K562 (cell line): ENCODE measurements around the gene CCDC71L. TPM values are rescaled to one million over a fixed set of nuclear protein-coding genes. Genes with fewer than 3 reads are reported as not detected.

Source experiments
- ARID2 ChIP-seq: fragments of 450-650 bp; IDR thresholded peaks from 2 replicates; pipeline ENCODE4 v1.6.1; 2017; ENCODE audit warnings: antibody characterized with exemption, mild to moderate bottlenecking
- CBX1 ChIP-seq: sonication (generic); IDR thresholded peaks from 2 replicates; pipeline ENCODE4 v1.6.1; 2016; ENCODE audit warnings: antibody characterized with exemption, low read depth, mild to moderate bottlenecking
- CREB5 ChIP-seq: fragments of 250-450 bp; sonication (Bioruptor Pico); IDR thresholded peaks from 2 replicates; pipeline ENCODE4 v1.5.0; 2020; ENCODE audit warnings: mild to moderate bottlenecking
- DDX20 ChIP-seq: fragments of 450-650 bp; IDR thresholded peaks from 2 replicates; pipeline ENCODE4 v1.6.1; 2016; ENCODE audit warnings: missing genetic modification characterization, low read depth, mild to moderate bottlenecking, missing compliant biosample characterization, moderate library complexity
- EP300 ChIP-seq: IDR thresholded peaks from 2 replicates; pipeline ENCODE4 v1.6.1; 2012; ENCODE audit warnings: low read length, improper control_type of control experiment
- ETS2 ChIP-seq: IDR thresholded peaks from 2 replicates; pipeline ENCODE4 v1.6.1; 2016; ENCODE audit warnings: borderline replicate concordance, missing genetic modification characterization, mild to moderate bottlenecking, moderate library complexity, missing compliant biosample characterization; ENCODE audit not compliant: poor library complexity, severe bottlenecking
- GTF2B ChIP-seq: IDR thresholded peaks from 2 replicates; pipeline ENCODE4 v1.6.1; 2011; ENCODE audit not compliant: insufficient read length; ENCODE audit errors: extremely low read depth
- JUN ChIP-seq, 2 experiments: sonication (generic) in 1 of 2; formaldehyde crosslinking in 1 of 2; IDR thresholded peaks; 2 replicates each; pipeline versions ENCODE4 v1.6.1 to v1.8.0; 2012 to 2022; ENCODE audit warnings: borderline replicate concordance in 2 of 2, mild to moderate bottlenecking in 2 of 2, improper control_type of control experiment in 1 of 2, low read depth in 1 of 2, low read length in 1 of 2, missing genetic modification reagents in 1 of 2
- MED1 ChIP-seq: sonication (generic); formaldehyde crosslinking; IDR thresholded peaks from 2 replicates; pipeline ENCODE4 v1.8.1; 2023; ENCODE audit warnings: missing genetic modification reagents, borderline replicate concordance
- PATZ1 ChIP-seq: fragments of 250-450 bp; sonication (Bioruptor Pico); IDR thresholded peaks from 2 replicates; pipeline ENCODE4 v1.5.0; 2020; ENCODE audit warnings: mild to moderate bottlenecking, borderline replicate concordance
- PRMT5 ChIP-seq: sonication (generic); formaldehyde crosslinking; IDR thresholded peaks from 2 replicates; pipeline ENCODE4 v1.5.0; 2020; ENCODE audit warnings: missing genetic modification reagents
- PTTG1 ChIP-seq: fragments of 450-650 bp; IDR thresholded peaks from 2 replicates; pipeline ENCODE4 v1.6.1; 2016; ENCODE audit warnings: low read depth, mild to moderate bottlenecking, missing genetic modification characterization, missing compliant biosample characterization
- RUNX1 ChIP-seq: sonication (generic); IDR thresholded peaks from 2 replicates; pipeline ENCODE4 v1.6.1; 2016; ENCODE audit warnings: antibody characterized with exemption, low read depth
- STAT5A ChIP-seq: IDR thresholded peaks from 2 replicates; pipeline ENCODE4 v1.6.1; 2012; ENCODE audit warnings: low read length, inconsistent platforms, borderline replicate concordance
- TEAD2 ChIP-seq: fragments of 450-650 bp; IDR thresholded peaks from 2 replicates; pipeline ENCODE4 v1.6.1; 2016; ENCODE audit warnings: missing genetic modification characterization, control low read depth, missing compliant biosample characterization
- TRIM24 ChIP-seq, 2 experiments: fragments of 450-650 bp; IDR thresholded peaks; 2 replicates each; pipeline ENCODE4 v1.6.1; 2016
- XRCC3 ChIP-seq: fragments of 450-650 bp; IDR thresholded peaks from 2 replicates; pipeline ENCODE4 v1.6.1; 2017; ENCODE audit warnings: mild to moderate bottlenecking, moderate library complexity
- ZNF133 ChIP-seq: fragments of 250-450 bp; sonication (Bioruptor Pico); IDR thresholded peaks from 2 replicates; pipeline ENCODE4 v1.4.0; 2020; ENCODE audit warnings: mild to moderate bottlenecking
- ZNF830 ChIP-seq: fragments of 250-450 bp; sonication (Bioruptor Pico); IDR thresholded peaks from 2 replicates; pipeline ENCODE4 v1.5.0; 2021; ENCODE audit warnings: mild to moderate bottlenecking
- polyA plus RNA-seq, 8 experiments: library from polyadenylated mRNA; depleted of rRNA in 4 of 8; stranded (reverse) in 5 of 8; unstranded in 3 of 8; fragments of >200 nt; fragmentation: Nextera tagmentation in 2 of 8; fragmentation: Illumina TruSeq in 1 of 8; extraction: Ambion mirVana in 2 of 8; extraction: Trizol in 1 of 8; gene quantifications; 2 replicates each; pipeline versions ENCODE4 v1.2.1 to v1.2.3, GENCODE V29; 2011 to 2014; ENCODE audit warnings: inconsistent platforms in 1 of 8, missing spikeins in 1 of 8
- total RNA-seq, 7 experiments: library from RNA; depleted of rRNA in 6 of 7; stranded (reverse); fragments of >200 nt in 6 of 7; fragmentation: Illumina TruSeq in 2 of 7; extraction: Trizol in 2 of 7; gene quantifications; 2 replicates each; pipeline versions ENCODE4 v1.2.1 to v1.2.3, GENCODE V29; 2011 to 2021; ENCODE audit warnings: low replicate concordance in 1 of 7
- TF ChIP-seq, protein P1 (sequence below): fragments of 450-650 bp; IDR thresholded peaks from 2 replicates; pipeline ENCODE4 v1.7.1; 2018; ENCODE audit warnings: mild to moderate bottlenecking, low read depth; ENCODE audit not compliant: partially characterized antibody
- TF ChIP-seq, protein P2 (sequence below): fragments of 250-450 bp; sonication (Bioruptor Pico); IDR thresholded peaks from 2 replicates; pipeline ENCODE4 v1.8.0; 2021; ENCODE audit warnings: moderate library complexity, mild to moderate bottlenecking, inconsistent platforms

The CCDC71L gene
- total and polyA plus RNA-seq, 9 of the 15 experiments (the other 6 are each of a cell fraction or from before 2014, with no cell fraction given): 5.7 to 108 (median 25.4) TPM

DNA sequence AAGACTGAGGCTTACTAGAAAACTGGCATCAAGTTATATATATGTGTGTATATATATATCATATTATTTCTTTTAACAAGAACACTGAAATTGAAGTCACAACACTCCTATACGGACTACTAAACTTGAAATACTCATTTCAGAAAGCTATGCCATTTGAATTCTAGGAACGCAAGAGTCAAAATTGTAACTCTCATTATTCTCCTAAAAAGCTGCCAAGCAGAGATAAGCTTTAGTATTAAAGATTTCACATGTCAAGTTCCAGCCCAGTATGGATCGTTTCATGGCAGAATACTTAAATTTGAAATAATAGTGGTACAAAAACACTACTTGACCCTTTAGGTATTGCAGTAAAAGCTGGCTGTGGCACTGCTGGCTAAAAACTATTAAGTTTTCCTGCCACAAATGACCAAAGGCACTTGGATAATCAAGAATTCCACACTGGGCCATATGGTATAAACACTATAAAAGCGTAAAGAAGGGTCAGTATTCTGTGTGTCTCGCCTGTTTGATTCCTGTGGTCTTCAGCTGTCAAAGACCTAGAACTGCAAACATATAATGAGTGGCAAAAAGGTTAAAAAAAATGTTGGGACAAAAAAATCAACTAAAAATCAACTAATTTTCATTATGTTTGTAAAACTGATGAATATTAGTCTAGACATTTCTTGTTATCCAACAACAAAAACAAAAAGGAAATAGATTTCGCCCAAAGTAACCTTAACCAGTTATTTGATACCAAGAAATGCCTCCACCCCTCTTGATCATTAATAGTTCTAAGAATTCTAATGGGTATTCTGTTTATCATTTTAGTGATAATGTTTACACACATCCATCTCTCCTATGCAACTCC, 2.4 kb downstream of the CCDC71L start (continued):
- TF ChIP-seq GTF2B (no peak), DDX20 (tag) (no peak), TEAD2 (0 out of 2 replicates have a peak, but pooled peaks have one; percentile 42), CREB5 (CRISPR knock-in tag) (0 out of 2 replicates have a peak, but pooled peaks have one; percentile 16), STAT5A (no peak), XRCC3 (no peak), MED1 (CRISPR knock-in tag) (no peak), ARID2 (no peak), EP300 (no peak), ETS2 (tag) (no peak), TRIM24 (IDR thresholded peaks at IDR 0.05) (no peak), PRMT5 (no peak), ZNF133 (no peak), CBX1 (no peak), RUNX1 (no peak), ZNF830 (CRISPR knock-in tag) (0 out of 2 replicates have a peak, but pooled peaks have one; percentile 64), PTTG1 (no peak), JUN (IDR thresholded peaks at IDR 0.05; ENCODE audit: borderline replicate concordance, low read depth, low read length) (no peak), JUN (CRISPR knock-in tag; IDR thresholded peaks at IDR 0.05; ENCODE audit: borderline replicate concordance) (no peak), PATZ1 (CRISPR knock-in tag) (0 out of 2 replicates have a peak, but pooled peaks have one; percentile 29)
- TF ChIP-seq, protein P1, sequence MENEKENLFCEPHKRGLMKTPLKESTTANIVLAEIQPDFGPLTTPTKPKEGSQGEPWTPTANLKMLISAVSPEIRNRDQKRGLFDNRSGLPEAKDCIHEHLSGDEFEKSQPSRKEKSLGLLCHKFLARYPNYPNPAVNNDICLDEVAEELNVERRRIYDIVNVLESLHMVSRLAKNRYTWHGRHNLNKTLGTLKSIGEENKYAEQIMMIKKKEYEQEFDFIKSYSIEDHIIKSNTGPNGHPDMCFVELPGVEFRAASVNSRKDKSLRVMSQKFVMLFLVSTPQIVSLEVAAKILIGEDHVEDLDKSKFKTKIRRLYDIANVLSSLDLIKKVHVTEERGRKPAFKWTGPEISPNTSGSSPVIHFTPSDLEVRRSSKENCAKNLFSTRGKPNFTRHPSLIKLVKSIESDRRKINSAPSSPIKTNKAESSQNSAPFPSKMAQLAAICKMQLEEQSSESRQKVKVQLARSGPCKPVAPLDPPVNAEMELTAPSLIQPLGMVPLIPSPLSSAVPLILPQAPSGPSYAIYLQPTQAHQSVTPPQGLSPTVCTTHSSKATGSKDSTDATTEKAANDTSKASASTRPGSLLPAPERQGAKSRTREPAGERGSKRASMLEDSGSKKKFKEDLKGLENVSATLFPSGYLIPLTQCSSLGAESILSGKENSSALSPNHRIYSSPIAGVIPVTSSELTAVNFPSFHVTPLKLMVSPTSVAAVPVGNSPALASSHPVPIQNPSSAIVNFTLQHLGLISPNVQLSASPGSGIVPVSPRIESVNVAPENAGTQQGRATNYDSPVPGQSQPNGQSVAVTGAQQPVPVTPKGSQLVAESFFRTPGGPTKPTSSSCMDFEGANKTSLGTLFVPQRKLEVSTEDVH: no peak
- TF ChIP-seq, protein P2, sequence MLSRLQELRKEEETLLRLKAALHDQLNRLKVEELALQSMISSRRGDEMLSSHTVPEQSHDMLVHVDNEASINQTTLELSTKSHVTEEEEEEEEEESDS: no peak
